B cell (primary cell): Measurements from ENCODE around the gene TUBA4A. TPM values are rescaled to one million over a fixed set of nuclear protein-coding genes. Genes with fewer than 3 reads are reported as not detected.

Experiments
- polyA plus RNA-seq: library from polyadenylated mRNA; depleted of rRNA; stranded (reverse); fragments of >200 nt; gene quantifications from 2 replicates; pipeline ENCODE4 v1.2.3, GENCODE V29; 2012
- small RNA-seq: library from RNA; depleted of rRNA; stranded (forward); fragments of <200 nt; gene quantifications from one replicate; pipeline ENCODE3, GENCODE V24; 2012; ENCODE audit warnings: low replicate concordance, low read depth; ENCODE audit not compliant: insufficient read length
- total RNA-seq, 2 donors: library from RNA; stranded (reverse); fragments of 120-200 nt in 1 of 2; gene quantifications; 1 replicate in 1 of 2; 2 replicates in 1 of 2; pipeline versions ENCODE4 v1.2.3 to v1.2.4, GENCODE V29; 2013 to 2022

Gene TUBA4A
- total and polyA plus RNA-seq, 2 donors (not counting 1 experiment from before 2014, with no cell fraction given): 196 to 338 TPM

Small RNAs within 50 kb of the gene (small RNA-seq; reads per million reads assigned to genes)
- not detected for gene MIR153-1

Other genes starting within 250 kb of the TUBA4A start
- not detected in 2 replicates for gene CFAP65, start 212.4 kb downstream of the TUBA4A start, total RNA-seq
- not detected in 2 replicates for gene CFAP65, start 212.4 kb downstream of the TUBA4A start, polyA plus RNA-seq
- gene IHH, start 193.0 kb downstream of the TUBA4A start, total RNA-seq: 0.22 TPM in 1 of 2 replicates, not detected in the other
- 0.15 TPM in 1 of 2 replicates, not detected in the other for gene IHH, start 193.0 kb downstream of the TUBA4A start, polyA plus RNA-seq
- gene NHEJ1, start 93.1 kb downstream of the TUBA4A start, total RNA-seq: 20.3 and 25.0 TPM in 2 replicates
- 13.0 and 14.9 TPM in 2 replicates for gene NHEJ1, start 93.1 kb downstream of the TUBA4A start, polyA plus RNA-seq
- gene SLC23A3, start 83.9 kb downstream of the TUBA4A start, total RNA-seq: 15.2 and 16.6 TPM in 2 replicates
- 2.2 and 2.4 TPM in 2 replicates for gene SLC23A3, start 83.9 kb downstream of the TUBA4A start, polyA plus RNA-seq
- 146 and 150 TPM in 2 replicates for gene CNPPD1, start 77.0 kb downstream of the TUBA4A start, total RNA-seq
- gene CNPPD1, start 77.0 kb downstream of the TUBA4A start, polyA plus RNA-seq: 159 and 204 TPM in 2 replicates
- gene RETREG2, start 75.6 kb downstream of the TUBA4A start, total RNA-seq: 86.3 and 102 TPM in 2 replicates
- gene RETREG2, start 75.6 kb downstream of the TUBA4A start, polyA plus RNA-seq: 45.4 and 46.7 TPM in 2 replicates
- gene ZFAND2B, start 47.1 kb downstream of the TUBA4A start, total RNA-seq: 55.2 and 58.7 TPM in 2 replicates
- 115 and 116 TPM in 2 replicates for gene ZFAND2B, start 47.1 kb downstream of the TUBA4A start, polyA plus RNA-seq
- gene ABCB6, start 35.0 kb downstream of the TUBA4A start, total RNA-seq: 10.5 and 12.3 TPM in 2 replicates
- gene ABCB6, start 35.0 kb downstream of the TUBA4A start, polyA plus RNA-seq: 11.6 and 15.3 TPM in 2 replicates
- 59.4 and 65.5 TPM in 2 replicates for gene ATG9A, start 24.3 kb downstream of the TUBA4A start, total RNA-seq
- 41.8 and 42.7 TPM in 2 replicates for gene ATG9A, start 24.3 kb downstream of the TUBA4A start, polyA plus RNA-seq
- gene ANKZF1, start 24.1 kb downstream of the TUBA4A start, total RNA-seq: 181 and 199 TPM in 2 replicates
- 152 and 180 TPM in 2 replicates for gene ANKZF1, start 24.1 kb downstream of the TUBA4A start, polyA plus RNA-seq
- gene GLB1L, start 8.5 kb downstream of the TUBA4A start, total RNA-seq: 3.9 and 4.1 TPM in 2 replicates
- 2.4 and 2.9 TPM in 2 replicates for gene GLB1L, start 8.5 kb downstream of the TUBA4A start, polyA plus RNA-seq
- gene STK16, start 8.4 kb downstream of the TUBA4A start, total RNA-seq: 29.0 and 29.3 TPM in 2 replicates
- gene STK16, start 8.4 kb downstream of the TUBA4A start, polyA plus RNA-seq: 46.9 and 60.1 TPM in 2 replicates
- not detected in 2 replicates for gene TUBA4B, start 675 bp downstream of the TUBA4A start, total RNA-seq
- gene TUBA4B, start 675 bp downstream of the TUBA4A start, polyA plus RNA-seq: 0.12 TPM in 1 of 2 replicates, not detected in the other
- 169 and 184 TPM in 2 replicates for gene DNAJB2, start 25.4 kb upstream of the TUBA4A start, total RNA-seq
- 127 and 222 TPM in 2 replicates for gene DNAJB2, start 25.4 kb upstream of the TUBA4A start, polyA plus RNA-seq
- gene PTPRN, start 55.5 kb upstream of the TUBA4A start, total RNA-seq: not detected in 2 replicates
- gene PTPRN, start 55.5 kb upstream of the TUBA4A start, polyA plus RNA-seq: 0.04 and 0.09 TPM in 2 replicates
- gene RESP18, start 78.8 kb upstream of the TUBA4A start, total RNA-seq: not detected in 2 replicates
- not detected in 2 replicates for gene RESP18, start 78.8 kb upstream of the TUBA4A start, polyA plus RNA-seq
- 91.1 and 91.7 TPM in 2 replicates for gene DNPEP, start 134.0 kb upstream of the TUBA4A start, total RNA-seq
- gene DNPEP, start 134.0 kb upstream of the TUBA4A start, polyA plus RNA-seq: 82.6 and 97.4 TPM in 2 replicates
- not detected in 2 replicates for gene DES, start 164.5 kb upstream of the TUBA4A start, total RNA-seq
- not detected in 2 replicates for gene DES, start 164.5 kb upstream of the TUBA4A start, polyA plus RNA-seq
- gene SPEG, start 180.9 kb upstream of the TUBA4A start, total RNA-seq: 0.10 and 0.74 TPM in 2 replicates
- gene SPEG, start 180.9 kb upstream of the TUBA4A start, polyA plus RNA-seq: 0.03 and 0.95 TPM in 2 replicates
- gene GMPPA, start 245.0 kb upstream of the TUBA4A start, total RNA-seq: 27.8 and 32.0 TPM in 2 replicates
- gene GMPPA, start 245.0 kb upstream of the TUBA4A start, polyA plus RNA-seq: 67.9 and 68.8 TPM in 2 replicates